Ramos (cell line): Measurements from ENCODE around the gene AP3S1.

Experiments used
- in situ Hi-C: fragments of 300-500 bp; cut with MboI; formaldehyde crosslinking; loops from one replicate; pipeline ENCODE4 v1.14.3; 2022; ENCODE audit warnings: low sequenced_read_pairs; ENCODE audit not compliant: unreplicated experiment

Gene AP3S1

DNA sequence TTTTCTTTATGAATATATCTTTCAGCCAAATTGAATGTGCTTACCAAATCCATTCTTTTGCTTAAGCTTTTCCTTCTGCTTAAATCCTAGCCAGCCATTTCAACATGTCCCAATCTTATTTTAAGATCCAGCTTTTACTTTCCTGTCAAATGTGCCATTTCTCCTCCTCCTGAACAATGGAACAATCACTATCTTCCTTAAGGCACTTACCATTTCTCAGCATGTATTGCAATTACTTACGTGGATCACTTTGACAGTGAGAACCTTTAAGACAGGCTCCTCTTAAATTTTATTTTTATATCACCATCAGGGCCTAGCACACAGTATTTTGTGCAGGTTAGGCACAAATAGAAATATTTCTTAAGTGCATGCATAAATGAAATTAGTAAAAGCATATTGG lies 20.9 kb upstream of the AP3S1 start:
- in situ Hi-C loops: no loop called here

DNA sequence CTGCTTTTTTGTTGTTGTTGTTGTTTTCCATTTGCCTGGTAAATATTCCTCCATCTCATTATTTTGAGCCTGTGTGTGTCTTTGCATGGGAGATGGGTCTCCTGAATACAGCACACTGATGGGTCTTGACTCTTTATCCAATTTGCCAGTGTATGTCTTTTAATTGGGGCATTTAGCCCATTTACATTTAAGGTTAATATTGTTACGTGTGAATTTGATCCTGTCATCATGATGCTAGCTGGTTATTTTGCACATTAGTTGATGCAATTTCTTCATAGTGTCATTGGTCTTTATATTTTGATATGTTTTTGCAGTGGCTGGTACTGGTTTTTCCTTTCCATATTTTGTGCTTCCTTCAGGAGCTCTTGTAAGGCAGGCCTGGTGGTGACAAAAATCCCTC lies 16.8 kb upstream of the AP3S1 start:
- in situ Hi-C loops: loop anchor here (25.0 kb wide), 1 partner anchor 538 kb away; the partner anchor contains the start of gene CCDC112

DNA sequence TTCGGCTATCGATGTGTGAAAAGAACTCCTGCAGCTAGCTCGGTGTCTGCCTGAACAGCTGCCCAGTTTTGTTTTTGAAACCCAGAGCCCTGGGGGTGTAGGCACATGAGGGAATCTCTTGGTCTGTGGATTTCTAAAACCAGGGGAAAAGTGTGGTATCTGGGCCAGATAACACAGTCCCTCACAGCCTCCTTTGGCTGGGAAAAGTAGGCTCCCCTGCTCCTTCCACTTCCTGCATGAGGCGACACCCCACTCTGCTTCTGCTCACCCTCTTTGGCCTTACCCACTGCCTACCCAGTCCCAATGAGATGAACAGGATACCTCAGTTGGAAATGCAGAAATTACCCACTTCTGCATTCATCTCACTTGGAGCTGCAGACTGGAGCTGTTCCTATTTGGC lies 15.8 kb upstream of the AP3S1 start:
- in situ Hi-C loops: loop anchor here (25.0 kb wide), 1 partner anchor 539 kb away; the partner anchor contains the start of gene CCDC112

DNA sequence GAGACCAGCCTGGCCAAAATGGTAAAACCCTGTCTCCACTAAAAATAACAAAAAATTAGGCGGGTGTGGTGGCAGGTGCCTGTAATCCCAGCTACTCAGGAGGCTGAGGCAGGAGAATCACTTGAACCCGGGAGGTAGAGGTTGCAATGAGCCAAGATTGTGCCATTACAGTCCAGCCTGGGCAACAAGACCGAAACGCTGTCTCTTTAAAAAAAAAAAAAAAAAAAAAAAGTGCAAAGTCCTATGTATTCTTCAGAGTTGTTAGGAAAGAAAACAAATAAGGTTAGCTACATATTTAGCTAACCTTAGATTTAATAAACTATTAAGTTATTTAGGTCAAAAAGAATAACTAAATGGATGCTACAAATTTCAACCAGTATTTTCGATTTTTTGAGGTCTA lies 11.8 kb upstream of the AP3S1 start:
- in situ Hi-C loops: loop anchor here (25.0 kb wide), 1 partner anchor 543 kb away; the partner anchor contains the start of gene CCDC112

DNA sequence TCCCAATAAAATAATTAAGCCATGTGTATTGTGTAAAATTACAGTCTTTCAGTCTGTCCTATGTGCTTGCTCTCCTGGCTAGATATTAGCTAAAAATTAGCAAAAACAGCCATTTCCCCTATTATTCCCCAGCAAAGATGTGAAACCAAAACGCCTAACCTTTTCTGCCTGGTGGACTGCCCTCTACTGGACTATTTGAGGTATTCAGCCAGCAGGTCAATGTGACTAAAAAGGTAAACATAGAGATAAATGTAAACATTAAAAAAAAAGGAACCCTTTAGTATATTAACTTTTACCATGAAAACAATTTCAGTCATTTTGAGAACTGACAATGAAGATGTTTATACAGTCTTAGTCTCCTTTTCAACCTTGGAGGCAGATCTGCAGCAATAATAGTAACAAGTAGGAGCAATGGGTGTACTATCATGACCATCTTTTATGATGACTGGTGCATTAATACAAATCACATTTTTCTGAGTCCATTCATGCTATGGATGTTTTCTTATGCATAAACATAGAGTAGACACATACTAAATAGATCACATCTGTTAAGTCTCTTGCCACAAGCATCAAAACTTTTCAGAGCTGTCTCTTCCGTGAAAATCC lies 10.5 kb upstream of the AP3S1 start:
- in situ Hi-C loops: loop anchor here (25.0 kb wide), 1 partner anchor 544 kb away; the partner anchor contains the start of gene CCDC112

DNA sequence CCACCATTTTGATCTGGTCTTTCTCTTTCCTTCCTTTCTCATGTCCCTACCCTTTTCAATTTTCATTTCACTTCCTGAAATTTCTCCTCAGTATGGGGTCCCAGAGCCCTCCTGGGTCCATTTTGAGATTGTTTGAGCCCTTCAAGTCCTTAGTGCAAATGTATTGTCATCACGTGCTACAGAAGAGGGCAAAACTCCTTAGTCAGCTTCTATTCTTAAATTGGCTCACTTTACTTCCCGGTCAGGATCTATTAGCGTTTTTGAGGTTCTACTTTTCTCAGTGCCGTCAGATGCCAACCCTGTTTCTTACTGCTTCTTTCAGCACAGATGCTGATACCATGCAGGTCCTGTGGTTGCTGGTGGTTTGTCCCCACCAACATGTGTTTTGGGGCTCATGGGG lies 6.3 kb upstream of the AP3S1 start:
- in situ Hi-C loops: loop anchor here (25.0 kb wide), 1 partner anchor 548 kb away; the partner anchor contains the start of gene CCDC112

DNA sequence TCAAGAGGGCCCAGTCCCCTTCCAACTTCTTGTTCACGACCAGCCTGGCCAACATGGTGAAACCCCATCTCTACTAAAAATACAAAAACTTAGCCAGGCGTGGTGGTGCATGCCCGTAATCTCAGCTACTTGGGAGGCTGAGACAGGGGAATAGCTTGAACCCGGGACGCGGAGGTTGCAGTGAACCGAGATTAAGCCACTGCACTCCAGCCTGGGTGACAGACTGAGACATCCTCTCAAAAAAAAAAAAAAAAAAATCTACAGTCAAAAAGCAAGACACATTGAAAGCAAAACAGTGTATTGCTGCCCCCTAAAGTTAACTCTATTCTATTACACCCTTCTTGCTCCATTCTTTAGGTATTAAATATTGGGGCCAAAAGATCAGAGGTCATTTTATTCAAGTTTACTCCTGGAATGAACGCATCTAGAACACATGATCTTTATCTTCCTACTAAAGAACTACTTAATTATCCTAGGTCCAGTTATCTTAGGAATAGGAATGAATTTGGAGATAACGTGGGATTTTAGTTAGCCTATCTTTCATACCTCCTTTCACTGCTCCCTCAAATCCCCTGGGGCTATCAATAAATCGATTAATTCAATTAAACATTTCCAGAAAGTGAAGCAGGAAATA lies 2.7 kb upstream of the AP3S1 start:
- in situ Hi-C loops: loop anchor here (25.0 kb wide), 1 partner anchor 552 kb away; the partner anchor contains the start of gene CCDC112

DNA sequence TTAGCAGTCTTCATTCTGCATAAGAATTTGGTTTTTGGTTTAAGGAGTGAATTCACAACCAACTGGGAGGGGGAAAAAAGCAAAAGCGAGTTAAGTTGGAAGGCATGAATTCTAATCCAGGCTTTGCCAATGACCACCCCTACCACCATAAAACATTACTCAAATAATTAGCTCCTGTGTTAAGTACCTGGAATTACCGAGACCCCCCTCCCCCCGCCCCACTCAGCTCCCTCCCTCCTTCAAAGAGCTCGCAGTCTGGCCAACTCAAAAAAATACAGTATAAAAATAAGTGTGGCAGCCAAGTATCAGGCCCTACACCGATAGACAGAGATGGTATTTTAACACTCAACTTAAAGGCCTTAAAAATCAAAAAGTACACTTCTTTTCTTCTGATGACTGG lies 862 bp upstream of the AP3S1 start:
- in situ Hi-C loops: loop anchor here (25.0 kb wide), 1 partner anchor 554 kb away; the partner anchor contains the start of gene CCDC112

DNA sequence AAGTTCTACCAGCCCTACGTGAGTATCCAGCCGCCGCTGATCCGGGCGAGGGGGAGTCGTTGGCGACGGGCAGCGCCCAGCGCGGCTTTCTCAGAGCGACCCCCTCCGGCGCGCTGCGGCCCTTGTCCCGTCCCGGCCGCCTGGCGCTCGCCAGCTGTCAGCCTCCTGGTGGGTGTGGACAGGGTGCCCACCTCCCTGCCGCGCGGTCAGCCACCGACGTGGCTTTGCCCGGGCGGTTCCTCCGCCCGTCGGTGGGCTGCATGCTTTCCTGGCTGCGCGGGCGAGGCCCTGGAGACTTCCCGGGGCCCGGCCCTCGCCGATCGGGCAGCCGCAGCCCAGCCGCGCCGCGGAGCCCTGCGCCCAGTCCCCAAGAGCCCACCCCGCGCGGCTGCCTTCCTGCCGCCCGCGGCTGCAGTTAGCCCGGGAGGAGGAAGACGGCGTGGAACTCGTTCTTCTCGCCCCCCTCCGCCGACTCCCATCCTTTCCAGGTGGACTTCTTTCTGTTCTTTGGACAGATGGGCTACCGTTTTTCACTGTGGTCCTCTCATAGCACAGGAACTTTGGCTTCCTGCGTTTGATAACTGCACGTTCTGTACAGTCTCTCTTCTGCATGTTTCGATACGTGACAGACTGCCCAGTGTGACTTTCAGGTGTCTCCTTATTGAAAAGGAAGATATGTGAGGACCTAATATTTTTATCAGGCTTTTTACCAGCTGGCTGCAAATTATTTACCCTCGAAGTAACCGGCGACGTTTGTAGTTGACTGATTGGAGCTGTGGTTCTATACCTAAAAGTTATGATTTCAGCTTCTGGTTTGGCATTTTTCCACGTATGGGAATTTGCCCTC lies 577 bp downstream of the AP3S1 start:
- in situ Hi-C loops: loop anchor here (25.0 kb wide), 1 partner anchor 555 kb away; the partner anchor contains the start of gene CCDC112

DNA sequence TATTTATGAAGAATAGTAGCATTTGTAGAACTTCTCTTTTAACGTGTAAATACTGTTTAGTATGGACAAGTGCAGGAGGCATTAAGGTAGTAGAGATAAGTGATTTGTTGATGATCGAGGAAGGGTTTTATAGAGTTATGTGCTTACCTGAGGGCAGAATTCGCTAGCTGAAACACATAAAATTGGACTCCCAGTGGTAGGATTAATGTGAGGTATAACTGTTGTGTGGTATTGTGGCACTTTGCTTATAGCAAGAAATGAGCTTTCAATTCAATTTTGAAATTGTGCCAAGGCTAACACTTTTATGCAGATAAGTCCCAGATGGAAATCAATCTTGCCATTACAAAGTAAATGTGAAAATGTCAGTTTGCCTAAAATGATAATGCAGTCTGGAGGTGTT lies 1.2 kb downstream of the AP3S1 start:
- in situ Hi-C loops: loop anchor here (25.0 kb wide), 1 partner anchor 556 kb away; the partner anchor contains the start of gene CCDC112

DNA sequence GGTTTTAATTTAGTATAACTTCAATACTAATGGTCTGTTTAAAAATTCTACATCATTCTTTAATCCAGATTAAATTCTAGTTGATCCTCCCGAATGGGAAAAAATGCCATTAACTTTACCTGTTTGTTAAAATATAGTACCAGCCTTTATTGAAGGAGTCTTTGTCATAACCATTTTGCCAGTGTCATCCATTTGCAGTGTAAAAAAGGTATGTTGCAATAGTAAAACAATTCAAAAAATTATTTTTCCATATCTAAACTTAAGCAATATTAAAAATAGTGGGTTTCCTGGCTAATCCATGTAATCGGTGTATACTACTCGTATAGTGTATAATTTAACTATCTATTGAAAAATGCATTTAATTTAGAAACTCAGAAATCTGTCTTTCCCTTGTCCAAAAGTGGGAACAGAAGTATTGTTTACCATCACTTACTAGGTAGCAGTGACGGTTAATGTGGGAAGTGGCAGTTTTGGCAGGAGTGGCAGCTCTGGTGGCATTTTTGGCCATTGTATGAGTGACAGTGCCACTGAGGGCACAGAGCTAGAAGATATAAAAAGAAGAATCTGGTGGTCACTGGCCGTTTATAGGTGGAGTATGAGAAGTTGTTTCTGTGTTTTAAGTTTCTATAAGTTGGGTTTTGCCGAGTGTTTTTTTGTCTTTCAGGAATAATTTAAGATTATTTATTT lies 1.9 kb downstream of the AP3S1 start:
- in situ Hi-C loops: loop anchor here (25.0 kb wide), 1 partner anchor 556 kb away; the partner anchor contains the start of gene CCDC112

DNA sequence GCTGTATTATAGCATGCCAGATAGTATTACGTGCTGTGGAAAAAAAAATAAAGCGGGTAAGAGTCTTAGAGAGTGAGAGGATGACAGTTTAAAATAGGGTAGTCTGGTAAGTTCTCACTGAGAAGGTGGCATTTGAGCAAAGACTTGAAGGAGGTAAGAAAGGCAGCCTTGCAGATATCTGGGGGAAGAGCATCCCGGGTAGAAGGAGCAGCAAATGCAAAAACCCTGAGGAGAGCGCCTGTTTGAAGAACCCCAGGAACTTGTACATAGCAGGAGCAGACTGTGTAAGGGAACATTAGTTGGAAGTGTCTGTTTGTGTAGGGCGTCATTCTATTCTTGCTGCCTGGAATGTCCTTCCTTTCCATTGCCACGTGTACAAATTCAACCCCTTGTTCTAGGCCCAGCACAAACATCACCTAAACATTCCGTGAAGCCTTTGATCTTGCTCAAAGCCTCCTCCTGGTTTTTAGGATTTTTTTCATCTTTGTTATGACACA lies 2.6 kb downstream of the AP3S1 start:
- in situ Hi-C loops: loop anchor here (25.0 kb wide), 1 partner anchor 557 kb away; the partner anchor contains the start of gene CCDC112

DNA sequence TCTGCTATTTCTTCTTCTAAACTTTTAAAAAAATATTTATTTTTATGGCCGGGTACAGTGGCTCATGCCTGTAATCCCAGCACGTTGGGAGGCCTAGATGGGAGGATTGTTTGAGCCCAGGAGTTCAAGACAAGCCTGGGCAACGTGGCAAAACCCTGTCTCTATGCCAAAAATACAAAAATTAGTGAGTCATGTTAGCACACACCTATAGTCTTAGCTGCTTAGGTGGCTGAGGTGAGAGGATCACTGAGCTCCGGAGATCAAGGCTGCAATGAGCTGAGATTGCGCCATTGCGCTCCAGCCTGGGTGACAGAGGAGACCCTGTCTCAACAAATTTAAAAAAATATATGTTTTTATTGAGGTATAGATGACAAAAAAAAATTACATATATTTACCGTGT lies 5.6 kb downstream of the AP3S1 start:
- in situ Hi-C loops: loop anchor here (25.0 kb wide), 1 partner anchor 560 kb away; the partner anchor contains the start of gene CCDC112

DNA sequence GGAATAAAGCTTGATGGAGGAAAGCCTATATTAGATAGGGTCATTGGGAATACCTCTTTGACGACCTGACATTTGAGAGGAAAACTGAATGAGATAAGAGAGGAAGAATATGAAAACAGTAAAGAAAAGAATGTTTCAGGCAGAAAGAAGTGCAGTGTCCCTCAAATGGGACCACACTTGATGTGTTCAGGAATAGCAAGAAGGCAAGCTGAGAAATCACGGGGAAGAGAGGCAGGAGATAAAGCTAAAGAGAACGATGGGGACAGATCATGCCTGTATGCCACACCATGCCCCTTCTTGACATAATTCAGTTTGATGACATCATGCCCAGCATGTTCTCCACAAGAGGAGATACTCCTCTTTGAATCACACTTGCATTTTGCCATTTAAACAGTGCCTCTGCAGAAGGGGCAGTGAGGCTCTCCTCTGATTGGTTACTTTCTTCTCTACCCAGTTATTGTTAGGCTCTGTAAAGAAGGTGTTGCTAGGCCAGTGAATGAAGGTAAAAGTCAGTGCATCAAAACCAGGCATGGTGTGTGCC lies 7.6 kb downstream of the AP3S1 start:
- in situ Hi-C loops: loop anchor here (25.0 kb wide), 1 partner anchor 562 kb away; the partner anchor contains the start of gene CCDC112

DNA sequence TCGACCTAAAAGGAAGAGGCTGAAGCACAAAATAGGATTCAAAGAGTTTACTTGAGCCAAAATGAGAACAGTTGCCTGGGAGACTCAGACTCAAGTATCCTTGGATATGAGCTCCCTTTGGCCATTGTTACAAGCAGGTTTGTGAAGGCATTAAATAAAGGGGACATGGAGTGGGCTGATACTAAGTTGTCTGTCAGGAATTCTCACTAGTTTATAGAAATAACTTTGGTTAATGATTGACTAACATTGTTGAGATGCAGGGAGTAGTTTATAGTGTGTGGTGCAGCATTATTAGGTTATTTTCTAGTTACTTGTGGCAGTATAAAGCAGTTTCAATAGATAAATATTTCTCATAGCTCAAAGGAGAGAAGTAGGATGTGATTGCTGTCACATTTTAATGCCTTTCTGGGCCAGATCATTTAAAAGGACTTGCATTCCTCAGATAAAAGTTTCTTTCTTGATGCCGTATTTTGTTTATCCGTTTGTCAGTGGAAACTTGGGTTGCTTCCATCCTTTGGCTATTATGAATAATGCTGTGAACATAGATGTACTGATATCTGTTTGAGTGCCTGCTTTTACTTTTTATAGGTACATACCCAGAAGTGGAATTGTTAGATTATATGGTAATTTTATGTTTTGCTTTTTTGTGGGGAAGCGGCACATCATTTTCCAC lies 9.1 kb downstream of the AP3S1 start:
- in situ Hi-C loops: no loop called here

DNA sequence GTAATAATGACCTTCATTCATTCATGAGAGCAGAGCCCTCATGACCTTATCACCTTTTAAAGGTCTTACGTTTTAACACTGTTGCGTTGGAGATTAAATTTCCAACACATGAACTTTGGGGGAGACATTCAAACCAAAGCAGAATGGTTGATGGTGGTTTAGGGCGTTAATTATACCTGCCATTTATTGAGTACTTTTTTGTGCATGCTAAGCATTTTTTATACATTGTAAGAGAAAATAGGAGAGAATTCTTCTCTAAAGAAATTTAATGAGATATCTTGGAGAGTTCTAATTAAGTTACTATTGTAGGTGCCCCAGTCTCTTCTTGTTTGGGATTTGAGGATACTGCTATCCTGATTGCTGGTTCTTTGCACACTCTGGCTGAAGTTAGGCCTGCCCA lies 12.4 kb downstream of the AP3S1 start:
- in situ Hi-C loops: no loop called here

DNA sequence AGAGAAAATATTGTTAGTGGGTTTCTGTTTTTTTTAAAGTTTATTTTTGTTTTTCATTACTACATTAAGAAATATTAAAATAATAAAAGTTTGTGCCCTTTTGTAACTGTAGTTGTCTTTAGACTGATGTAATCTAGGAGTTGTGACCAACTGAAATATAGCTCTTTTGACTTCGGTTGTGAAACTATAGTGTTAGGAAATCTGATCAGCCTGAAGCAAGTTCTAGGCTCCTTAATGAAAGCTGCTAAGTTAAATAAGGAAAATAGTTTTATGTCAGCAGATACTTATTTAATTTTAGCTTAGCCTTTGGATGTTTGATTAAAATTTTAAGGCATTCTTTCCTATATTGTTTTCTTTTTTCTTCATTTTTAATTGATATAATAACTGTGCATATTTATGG lies 14.2 kb downstream of the AP3S1 start:
- in situ Hi-C loops: no loop called here

DNA sequence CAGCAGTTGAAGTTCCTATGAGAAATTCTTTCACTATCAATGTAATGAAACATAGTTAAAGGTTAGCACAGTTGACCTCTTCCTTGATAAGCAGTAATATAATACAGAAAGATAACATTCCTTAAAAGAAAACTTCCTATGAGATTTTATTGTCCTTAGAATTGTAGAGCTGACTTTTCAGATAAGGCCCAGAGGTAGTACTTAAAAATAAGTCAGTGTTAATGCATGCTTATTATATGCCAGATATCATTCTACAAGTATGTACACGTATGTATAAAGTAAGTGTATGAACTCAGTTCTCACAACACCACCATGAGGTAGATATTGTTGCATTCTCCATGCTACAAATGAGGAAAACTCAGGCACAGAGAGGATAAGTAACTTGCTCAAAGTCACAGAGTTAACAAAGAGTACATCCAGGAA lies 15.3 kb downstream of the AP3S1 start:
- in situ Hi-C loops: no loop called here
